Measurements from ENCODE around the gene PFDN6.

- no peak for TF ChIP-seq ZEB1 (IDR thresholded peaks at IDR 0.05; ENCODE audit: insufficient replicate concordance, low read depth)
- no peak for TF ChIP-seq ZNF639 (CRISPR knock-in tag; conservative IDR thresholded peaks at IDR 0.05)
- TF ChIP-seq CAMTA2 (CRISPR knock-in tag; IDR thresholded peaks at IDR 0.05; ENCODE audit: borderline replicate concordance): no peak
- TF ChIP-seq POLR2A (IDR thresholded peaks at IDR 0.05; ENCODE audit: insufficient read depth in 1 of 2, low read depth in 2 of 2, low read length in 2 of 2): peak; percentile 36 to 48; a peak in 3 of 4 replicates
- TF ChIP-seq NFIC (IDR thresholded peaks at IDR 0.05; ENCODE audit: low read length): no peak
- no peak for TF ChIP-seq CTCF (CRISPR knock-in tag; IDR thresholded peaks at IDR 0.05)
- TF ChIP-seq ZNF225 (CRISPR knock-in tag; IDR thresholded peaks at IDR 0.05): no peak
Measured at GRCh38 chr6:33273924-33274902, 15.2 kb upstream of the PFDN6 start.
